GM12801 (cell line): ENCODE data around the gene KMT5C.

Experiments
- TF ChIP-seq, protein P1 (sequence below): IDR thresholded peaks from one replicate; pipeline ENCODE4 v1.5.1; 2011; ENCODE audit warnings: control low read depth; ENCODE audit not compliant: insufficient read length; ENCODE audit errors: extremely low read depth

Gene KMT5C

DNA sequence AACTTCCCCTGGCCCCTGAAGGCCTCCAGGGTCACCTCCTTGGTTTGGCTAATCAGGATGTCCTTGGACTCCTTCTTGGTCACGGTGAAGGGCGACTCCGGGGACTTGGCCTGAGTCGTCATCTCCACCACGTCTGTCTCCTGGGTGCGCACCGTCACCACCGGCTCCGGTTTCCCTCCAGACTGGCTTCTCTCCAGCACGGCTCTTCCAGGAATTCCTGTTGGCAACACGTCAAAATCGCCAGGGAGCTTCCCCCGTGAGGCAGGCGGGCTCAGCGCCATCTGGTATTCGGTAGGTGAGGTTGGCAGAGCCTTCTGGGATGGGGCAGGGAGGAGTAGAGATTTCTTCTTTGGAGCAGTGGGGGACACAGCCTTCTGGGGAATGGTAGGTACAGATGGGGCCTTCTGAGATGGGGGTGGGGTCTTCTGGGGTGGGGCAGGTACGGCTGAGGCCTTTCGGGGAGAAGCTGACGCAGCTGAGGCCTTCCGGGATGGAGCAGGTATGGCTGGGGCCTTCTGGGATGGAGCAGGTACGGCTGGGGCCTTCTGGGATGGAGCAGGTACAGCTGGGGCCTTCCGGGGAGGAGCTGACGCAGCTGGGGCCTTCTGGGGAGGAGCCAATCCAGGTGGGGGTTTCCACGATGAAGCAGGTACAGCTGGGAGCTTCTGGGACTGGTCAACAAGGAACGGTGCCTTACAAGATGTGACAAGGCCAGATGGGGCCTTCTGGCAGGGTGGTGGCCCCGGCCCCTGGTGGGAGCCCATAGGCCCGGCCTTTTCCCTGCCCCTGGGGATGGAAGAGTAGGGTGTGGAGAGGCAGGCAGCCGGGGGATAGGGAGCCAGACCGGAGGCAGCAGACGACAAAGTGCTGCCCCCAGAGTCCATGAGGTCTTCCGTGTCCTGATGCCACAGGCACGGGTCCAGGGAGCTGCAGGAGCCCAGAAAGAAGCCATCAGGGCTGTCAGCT lies 19.6 kb downstream of the KMT5C start:
- TF ChIP-seq, protein P1, sequence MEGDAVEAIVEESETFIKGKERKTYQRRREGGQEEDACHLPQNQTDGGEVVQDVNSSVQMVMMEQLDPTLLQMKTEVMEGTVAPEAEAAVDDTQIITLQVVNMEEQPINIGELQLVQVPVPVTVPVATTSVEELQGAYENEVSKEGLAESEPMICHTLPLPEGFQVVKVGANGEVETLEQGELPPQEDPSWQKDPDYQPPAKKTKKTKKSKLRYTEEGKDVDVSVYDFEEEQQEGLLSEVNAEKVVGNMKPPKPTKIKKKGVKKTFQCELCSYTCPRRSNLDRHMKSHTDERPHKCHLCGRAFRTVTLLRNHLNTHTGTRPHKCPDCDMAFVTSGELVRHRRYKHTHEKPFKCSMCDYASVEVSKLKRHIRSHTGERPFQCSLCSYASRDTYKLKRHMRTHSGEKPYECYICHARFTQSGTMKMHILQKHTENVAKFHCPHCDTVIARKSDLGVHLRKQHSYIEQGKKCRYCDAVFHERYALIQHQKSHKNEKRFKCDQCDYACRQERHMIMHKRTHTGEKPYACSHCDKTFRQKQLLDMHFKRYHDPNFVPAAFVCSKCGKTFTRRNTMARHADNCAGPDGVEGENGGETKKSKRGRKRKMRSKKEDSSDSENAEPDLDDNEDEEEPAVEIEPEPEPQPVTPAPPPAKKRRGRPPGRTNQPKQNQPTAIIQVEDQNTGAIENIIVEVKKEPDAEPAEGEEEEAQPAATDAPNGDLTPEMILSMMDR: no peak

DNA sequence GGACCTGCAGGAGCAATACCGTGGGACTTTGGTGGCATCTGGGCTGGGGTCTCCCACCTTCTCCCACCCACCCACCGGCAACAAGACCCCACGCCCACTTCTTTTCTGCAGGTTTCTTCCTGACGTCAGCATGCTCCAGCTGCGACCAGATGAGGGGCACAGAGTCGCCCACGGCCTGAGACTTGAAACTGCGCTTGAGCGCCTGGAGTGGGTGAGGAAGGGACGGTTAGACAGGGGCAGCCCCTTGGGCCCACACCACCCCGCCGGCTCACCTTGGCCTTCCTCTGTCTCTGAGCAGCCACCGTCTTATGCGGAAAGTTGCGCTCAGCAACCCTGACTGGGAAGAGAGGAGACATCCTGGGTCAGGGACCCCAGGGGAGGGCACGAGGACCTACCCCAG lies 21.2 kb downstream of the KMT5C start:
- TF ChIP-seq, protein P1: no peak

DNA sequence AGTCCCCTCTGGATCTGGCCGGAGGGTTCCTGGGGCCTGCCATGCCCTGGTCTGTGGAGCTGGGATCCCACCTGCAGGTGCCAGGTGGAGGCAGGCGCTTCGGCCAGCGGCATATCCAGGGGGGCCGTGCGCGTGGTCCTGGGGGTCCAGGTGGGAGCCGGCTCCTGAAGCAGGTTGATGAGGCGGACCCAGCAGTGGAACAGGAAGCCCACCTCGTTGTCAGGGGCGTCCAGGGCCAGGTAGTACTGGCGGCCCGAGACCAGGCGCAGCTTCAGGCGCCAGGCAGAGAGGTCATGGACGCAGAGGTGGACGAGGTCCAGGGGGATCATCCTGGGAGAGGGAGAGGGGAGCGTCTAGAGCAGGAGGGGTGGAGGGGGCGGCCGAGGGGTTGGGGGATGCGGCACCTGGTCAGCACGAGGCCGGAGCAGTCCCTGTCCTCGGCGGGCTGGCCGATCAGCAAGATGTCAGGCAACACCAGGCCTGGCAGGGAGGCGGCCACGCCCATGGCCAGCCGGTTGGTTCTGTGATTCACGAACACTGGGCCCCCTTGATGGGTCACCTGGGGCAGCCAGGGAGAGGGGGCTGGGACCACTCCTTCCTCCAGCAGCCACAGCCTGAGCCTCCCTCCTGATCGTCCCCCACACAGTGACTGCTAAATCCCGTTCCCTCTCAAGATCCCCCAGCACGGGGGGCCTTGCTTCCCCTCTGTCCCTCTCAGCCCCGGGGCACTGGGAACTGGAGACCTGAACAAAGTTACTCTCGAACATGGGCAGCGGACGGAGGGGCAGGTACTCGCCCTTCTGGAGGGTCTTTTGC lies 22.7 kb downstream of the KMT5C start:
- TF ChIP-seq, protein P1: no peak

DNA sequence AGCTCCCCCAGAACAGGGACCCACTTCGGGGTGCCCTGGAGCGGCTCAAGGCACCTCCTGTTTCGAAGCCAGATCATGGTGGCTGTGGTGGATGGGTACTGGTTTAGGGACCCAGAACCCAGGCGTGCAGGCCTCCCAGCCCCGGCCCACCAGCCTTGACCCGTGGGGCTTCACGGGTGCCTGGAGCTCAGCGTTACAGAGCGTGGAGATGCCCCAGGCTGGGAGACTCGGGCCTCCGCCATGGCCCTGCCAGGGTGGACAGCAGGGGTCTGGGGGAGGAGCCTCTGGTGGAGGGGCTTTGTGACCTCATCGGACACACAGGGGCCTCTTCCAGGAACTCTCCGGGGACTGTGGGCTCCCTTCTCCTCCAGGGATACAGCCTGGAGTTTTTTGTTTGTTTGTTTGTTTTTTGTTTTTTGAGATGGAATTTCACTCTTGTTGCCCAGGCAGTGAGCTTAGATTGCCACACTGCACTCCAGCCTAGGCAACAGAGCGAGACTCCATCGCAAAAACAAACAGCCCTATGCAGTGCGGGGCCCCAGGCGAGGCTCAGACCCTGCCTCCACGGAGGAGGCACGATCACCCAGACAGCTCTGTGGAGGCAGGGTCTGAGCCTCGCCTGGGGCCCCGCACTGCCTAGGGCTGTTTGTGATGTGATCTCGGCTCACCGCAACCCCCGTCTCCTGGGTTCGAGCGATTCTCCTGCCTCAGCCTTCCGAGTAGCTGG lies 23.5 kb downstream of the KMT5C start, which contains the start of gene GARIN5B:
TSS of gene GARIN5B (minus strand) at position 271 of the 727 bp plus-strand sequence. CDS start at position 77, 194 bp downstream.
- TF ChIP-seq, protein P1: no peak

DNA sequence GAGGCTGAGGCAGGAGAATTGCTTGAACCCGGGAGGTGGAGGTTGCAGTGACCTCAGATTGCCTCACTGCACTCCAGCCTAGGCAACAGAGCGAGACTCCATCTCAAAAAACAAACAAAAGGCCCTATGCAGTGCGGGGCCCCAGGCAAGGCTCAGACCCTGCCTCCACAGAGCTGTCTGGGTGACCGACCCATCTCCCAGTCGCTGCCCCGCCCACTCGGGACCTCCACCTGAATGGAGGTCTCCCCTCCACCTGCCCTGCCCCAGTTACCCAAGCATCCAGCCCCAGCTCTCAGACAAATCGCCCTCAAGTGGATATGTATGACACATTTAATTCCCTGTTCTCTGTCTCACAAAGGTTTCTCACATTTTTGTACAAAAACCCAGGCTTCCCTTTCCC lies 25.6 kb downstream of the KMT5C start:
- TF ChIP-seq, protein P1: no peak

DNA sequence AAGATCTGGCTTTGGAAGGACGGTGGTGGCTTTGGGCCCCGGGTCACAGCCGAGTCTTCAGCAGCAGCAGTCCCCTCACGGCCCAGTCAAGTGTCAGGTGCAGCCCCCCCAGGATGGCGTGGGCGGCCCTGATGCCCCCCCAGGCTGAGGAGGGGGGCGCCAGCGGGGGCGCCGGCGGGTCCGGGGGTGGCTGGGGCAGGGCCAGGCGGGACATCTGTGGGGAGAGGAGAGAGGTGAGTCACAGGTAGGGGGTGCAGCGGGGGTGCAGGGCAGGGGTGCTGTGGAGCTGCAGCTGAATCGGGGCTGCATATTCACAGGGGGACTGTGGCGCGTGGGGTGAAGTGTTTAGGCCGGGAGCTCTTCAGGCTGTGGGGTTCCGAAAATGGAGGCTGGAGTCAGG lies 26.3 kb downstream of the KMT5C start:
- TF ChIP-seq, protein P1: no peak
